GM04503 (cell line): ENCODE measurements around the gene CLN6.
"Not testable (repeated sequence)": the region's sequence is repeated elsewhere in the genome, so short reads cannot be mapped to it uniquely, and the experiment has no call there.

Experiments
- DNase-seq: peaks from one replicate; pipeline ENCODE4 v3.0.0-alpha.2; 2012; ENCODE audit warnings: low read depth

The CLN6 gene

DNA sequence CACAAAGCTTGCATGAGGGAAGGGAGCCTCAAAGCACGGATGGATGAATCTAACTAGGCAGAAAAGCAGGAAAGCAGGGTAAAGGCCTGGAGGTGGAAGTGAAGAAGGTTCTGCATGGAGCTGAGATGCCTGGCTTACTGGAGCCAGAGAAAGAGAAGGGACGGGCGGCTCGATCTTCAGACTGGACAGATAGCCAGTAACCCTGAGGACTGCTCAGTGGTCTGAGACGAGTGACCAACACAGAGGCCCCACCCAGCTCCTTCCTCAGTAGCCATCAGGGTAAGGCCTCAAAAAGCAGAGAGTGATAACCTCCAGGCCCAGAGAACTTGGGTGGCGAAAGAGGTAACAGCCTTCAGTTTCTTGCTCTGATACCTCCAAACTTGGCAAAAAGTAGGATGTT, 6.4 kb downstream of the CLN6 start:
- no peak for DNase-seq

DNA sequence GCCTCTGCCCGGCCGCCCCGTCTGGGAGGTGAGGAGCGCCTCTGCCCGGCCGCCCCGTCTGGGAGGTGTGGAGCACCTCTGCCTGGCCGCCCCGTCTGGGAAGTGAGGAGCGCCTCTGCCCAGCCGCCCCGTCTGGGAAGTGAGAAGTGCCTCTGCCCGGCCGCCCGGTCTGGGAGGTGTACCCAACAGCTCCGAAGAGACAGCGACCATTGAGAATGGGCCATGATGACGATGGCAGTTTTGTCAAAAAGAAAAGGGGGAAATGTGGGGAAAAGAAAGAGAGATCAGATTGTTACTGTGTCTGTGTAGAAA, 7.1 kb downstream of the CLN6 start:
- DNase-seq, result not testable (repeated sequence)

DNA sequence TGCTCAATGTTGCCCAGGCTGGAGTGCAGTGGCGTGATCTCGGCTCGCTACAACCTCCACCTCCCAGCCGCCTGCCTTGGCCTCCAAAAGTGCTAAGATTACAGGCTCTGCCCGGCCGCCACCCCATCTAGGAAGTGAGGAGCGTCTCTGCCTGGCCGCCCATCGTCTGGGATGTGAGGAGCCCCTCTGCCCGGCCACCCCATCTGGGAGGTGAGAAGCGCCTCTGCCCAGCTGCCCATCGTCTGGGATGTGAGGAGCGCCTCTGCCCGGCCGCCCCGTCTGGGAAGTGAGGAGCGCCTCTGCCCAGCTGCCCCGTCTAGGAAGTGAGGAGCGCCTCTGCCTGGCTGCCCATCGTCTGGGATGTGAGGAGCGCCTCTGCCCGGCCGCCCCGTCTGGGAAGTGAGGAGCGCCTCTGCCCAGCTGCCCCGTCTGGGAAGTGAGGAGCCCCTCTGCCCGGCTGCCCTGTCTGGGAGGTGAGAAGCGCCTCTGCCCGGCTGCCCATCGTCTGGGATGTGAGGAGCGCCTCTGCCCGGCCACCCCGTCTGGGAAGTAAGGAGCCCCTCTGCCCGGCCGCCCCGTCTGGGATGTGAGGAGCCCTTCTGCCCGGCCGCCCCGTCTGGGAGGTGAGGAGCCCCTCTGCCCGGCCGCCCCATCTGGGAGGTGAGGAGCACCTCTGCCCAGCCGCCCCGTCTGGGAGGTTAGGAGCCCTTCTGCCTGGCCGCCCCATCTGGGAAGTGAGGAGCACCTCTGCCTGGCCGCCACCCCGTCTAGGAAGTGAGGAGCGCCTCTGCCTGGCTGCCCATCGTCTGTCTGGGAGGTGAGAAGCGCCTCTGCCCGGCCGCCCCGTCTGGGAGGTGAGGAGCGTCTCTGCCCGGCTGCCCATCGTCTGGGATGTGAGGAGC, 7.7 kb downstream of the CLN6 start:
- DNase-seq, result not testable (repeated sequence)

DNA sequence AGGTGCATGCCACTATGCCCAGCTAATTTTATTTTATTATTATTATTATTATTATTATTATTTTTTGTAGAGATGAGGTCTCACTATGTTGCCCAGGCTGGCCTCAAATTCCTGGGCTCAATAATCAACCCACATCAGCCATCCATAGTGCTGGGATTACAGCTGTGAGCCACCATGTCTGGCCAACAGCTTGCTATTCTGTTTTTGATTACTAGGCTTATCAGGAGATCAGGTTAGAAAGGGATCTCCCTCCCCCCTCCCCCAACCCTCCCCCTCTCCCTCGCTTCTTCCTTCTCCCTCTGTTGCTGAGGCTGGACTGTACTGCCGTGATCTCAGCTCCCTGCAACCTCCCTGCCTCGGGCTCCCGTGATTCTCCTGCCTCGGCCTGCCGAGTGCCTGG, 8.6 kb downstream of the CLN6 start:
- DNase-seq, result no peak

DNA sequence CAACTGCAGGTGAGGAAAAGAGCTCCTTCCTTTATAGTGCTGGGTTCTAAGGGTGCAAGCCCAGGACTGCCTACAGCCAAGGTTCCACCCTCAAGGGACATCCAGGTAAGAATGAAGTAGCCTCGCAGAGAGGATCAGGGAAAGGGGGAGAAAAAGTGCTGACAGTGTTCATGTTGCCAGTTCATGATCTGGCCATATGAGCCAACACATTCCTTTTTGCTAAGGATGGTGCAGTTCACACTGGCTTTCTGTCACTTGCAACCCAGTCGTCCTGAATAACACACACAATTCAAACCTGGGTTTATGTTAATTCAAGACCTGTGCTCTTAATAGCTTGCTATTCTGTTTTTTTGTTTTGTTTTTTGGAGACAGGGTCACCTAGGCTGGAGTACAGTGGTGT, 9.0 kb downstream of the CLN6 start:
- no peak for DNase-seq

DNA sequence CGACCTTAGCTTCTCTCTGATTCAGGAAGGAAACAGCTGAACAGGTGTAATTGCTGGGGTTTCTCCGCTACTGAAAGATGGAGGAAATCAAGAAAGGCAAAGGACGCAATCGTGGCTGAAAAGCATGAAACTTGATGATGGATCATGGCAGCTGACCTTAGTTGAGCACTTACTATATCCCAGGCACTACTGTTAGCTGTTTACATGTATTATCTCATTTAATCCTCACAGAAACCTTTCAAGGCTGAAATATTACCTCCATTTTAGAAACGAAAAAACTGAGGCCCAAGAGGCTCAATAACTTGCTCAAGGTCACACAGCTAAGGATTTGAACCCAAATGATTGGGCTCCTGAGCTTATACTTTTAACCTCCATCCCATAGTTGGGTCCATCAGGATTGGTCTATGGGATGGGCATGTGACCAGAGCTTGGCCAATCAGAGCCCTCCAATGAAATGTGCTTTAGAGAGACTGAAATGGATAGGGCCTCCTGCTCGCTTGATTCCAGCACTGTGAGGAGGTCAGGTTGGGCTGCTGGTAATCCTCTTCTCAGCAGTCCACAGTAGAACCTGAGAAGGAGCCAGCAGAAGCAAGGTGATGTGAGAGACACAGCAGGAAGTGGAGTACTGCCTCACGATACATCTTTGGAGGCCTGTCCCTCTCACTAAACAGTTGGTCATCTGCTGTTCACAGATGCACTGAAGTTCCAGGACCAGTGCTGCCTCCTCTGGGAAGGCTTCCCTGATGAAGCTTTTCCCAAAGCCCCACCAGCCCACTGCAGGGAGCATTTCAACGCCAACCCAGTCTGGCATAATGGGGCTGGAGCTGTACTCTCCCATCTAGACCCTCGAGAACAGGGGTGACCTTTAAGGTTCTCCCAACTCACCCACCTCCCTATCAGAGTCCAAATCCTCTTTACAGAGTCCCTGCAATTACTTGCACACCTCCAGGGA, 10.4 kb downstream of the CLN6 start:
- no peak for DNase-seq

DNA sequence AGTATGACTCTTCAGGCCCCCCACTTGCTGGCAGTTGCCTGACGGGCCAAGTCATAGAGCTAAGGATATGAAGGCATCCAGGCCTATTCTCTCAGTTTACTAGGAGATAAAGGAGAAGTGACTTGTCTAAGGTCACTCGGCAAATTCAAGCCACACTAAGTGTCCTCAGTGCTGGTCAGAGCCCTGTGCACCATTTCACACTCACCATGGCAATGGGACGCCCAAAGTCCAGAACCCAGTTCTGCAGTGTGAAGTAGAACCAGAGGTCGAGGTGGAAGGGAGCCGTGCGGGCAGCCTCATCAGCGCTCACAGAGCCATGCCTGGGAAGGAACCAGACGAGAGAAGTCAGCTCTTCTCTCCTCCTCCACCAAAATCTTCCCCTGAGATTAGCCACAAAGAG, 11.2 kb downstream of the CLN6 start:
- DNase-seq, result no peak

DNA sequence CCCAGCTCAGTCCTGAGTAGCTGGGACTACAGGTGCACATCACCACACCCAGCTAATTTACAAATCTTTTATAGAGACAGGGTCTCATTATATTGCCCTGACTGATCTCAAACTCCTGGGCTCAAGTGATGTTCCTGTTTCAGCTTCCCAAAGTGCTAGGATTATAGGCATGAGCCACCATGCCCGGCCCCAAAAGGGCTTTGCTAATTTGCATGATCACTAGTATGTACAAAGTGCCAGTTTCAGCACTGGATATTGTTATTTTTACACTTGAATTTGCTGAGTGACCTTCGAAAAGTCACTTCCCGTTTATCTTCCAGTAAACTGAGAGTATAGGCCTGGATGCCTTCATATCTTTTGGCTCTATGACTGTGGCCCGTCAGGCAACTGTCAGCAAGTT, 12.2 kb downstream of the CLN6 start:
- DNase-seq, result no peak

DNA sequence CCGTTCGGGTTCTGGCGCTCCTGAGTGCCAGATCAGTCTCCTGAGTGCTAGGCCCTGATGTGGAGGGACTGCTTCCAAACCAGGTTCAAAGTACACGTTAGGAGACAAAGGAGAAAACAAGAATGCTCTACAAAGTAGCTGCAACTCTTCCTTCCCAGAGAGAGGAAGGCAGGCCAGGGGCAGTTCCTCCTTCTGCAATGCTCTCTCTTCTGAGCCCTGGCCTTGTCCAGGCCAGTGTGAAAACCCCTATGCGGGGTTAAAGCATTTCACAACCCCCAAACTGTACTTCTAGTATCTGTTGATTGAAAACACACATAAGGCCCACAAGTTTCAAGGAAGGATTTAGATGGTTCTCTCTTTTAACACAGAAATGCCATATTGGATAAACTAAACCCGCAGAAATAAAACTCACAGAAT, 14.7 kb downstream of the CLN6 start:
- no peak for DNase-seq

GRCh38 chr15:68213991-68214837, 15.3 kb downstream of the CLN6 start:
- DNase-seq, result no peak

GRCh38 chr15:68213491-68213845, 16.1 kb downstream of the CLN6 start:
- DNase-seq, result not testable (repeated sequence)

DNA sequence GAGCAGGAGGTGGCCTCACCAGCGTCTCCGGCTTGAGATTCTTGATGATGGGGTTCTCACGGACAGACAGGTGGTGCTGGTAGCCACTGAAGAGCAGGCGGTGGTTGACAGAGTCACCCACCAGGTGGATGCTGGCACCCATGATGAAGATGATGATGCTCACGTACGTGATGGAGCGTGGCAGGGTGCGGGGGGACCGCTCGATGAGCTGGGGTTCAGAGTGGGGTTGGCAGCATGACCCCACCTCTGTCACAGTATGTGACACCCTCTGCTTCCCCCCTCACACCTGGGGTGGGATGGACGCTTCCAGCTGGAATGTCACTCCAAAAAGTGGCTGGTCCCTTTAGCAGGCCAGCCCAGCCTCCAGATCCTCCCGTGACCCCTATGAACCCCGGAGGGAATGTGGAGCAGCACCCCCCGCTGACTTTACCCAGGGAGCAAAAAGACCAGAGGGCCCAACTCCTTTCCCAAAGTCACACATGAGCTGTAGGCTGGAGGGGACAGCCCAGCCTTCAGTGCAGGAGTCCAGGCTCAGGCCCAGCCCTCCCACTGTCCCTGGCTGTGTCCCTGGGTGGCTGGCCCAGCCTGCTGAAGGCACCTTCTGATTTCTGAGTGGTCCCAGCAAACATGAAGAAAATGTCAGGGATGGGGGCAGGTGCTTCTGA, 17.7 kb downstream of the CLN6 start:
- DNase-seq, result no peak

DNA sequence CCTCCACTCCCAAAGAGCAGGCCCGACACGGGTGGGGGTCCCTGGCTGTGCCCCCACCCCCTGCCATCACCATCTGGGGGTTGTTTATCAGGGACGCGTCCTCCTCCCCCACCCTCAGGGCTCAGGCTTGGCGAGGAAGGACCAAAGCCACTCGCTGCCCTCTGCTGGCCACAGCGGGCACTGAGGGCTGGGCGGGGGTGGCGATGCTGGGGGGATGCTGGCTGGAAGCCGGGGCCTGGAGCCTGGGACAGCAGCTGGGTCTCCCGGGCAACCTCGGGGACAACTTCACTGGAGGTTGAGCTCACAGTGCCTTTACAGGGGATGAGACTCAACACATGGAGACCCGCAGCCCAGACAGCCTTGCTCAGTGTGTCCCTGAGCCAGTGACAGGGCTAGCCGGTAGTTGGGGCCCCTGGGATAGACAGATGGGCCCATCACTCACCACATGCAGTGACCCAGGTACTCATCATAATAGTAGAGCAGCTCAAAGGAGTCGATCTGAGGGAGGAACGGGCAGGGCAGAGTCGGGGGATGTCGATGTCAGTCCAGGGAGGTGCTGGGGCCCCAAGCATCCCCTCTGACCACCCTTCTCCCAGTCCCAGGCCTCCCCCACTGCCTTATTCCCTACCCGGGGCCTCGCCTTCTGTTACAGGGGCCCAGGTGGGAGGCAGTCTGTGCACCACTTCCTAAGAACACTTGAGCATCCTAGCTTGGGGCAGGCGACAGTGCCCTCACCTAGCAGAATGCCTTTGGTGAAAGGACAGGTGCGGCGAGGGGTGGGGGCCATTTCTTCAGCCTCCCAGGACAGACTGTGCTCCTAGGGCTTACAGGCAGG, 18.5 kb downstream of the CLN6 start:
- DNase-seq, result no peak

GRCh38 chr15:68210409-68210756, 19.1 kb downstream of the CLN6 start:
- no peak for DNase-seq

GRCh38 chr15:68209735-68210408, 19.7 kb downstream of the CLN6 start:
- DNase-seq, result no peak

DNA sequence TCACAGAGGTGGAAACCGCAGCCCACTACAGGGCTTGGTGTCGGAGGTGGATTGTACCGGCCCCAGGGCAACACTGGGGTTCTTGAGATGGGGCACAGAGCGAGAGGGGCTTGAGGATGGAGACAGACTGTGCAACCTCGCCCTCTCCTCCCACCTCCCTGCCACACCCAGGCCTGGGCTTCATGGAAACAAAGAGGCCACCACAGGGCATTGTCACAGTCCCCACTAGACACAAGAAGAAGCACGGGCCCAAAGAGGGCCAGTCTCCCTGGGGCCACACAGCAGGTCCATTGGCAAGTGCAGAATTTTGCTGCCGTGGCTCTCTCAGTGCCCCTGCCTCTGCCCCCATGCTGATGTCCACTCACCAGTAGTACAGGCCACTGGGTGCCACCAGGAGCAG, 20.3 kb downstream of the CLN6 start:
- no peak for DNase-seq

DNA sequence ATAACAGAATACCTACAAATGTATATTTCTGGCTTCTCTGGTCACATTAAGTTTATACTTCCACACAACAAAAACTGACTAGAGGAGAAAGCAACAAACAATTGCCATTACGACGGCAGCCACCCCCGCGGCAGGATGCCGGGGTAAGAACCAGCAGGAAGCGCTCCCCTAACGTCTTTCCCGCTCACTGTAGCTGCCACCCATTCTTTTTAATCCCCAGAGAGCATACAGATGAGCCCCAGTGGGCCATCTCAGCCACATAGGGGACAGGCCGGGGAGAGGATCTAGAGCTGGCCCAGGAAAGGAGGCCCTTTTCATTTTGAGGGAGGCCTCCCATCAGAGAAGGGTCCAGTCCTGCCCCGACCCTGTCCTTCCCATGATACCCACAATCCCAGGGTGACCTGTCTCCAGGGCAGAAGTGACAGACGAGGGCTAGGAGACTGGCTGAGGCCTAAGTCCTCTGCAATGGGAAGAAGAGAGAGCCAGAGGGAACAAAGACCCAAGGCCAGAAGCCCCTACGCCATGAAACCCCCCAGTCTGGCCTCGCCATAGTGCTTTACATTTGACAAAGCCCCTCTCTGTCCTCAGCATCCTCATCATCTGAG, 20.8 kb downstream of the CLN6 start:
- no peak for DNase-seq

DNA sequence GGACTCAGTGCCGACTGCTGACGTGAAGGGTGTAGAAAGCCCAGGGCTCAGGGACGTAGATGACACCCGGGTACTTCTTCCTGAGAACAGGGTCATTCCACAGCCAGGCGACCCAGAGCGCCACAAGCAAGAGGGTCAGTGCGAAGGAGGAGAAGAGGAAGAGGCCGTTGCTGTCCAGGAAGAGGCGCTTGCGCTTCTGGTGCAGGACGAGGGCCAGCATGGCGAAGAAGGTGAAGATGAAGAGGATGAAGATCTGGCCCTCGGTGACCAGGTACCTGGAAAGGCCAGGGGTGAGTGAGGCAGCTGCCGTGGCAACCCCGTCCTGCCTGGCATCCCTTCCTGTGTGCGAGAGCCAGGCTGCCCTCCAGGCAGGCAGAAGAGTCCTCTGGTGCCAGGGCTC, 21.4 kb downstream of the CLN6 start:
- no peak for DNase-seq

- no peak for DNase-seq
Measured at GRCh38 chr15:68207176-68207935, 22.2 kb downstream of the CLN6 start.
